ENCODE data around the gene FXYD6.

- TF ChIP-seq POLR2AphosphoS5 (IDR thresholded peaks at IDR 0.05; ENCODE audit: borderline replicate concordance, low read depth, low read length) (no peak), EZH2 (IDR thresholded peaks at IDR 0.05) (no peak), FOXP2 (optimal IDR thresholded peaks at IDR 0.05; ENCODE audit: control extremely low read depth, extremely low read length, insufficient read depth) (no peak)
Observed at GRCh38 chr11:117822074-117823033, 54.1 kb downstream of the FXYD6 start.
